ENCODE results near the gene HDAC3. TPM values are rescaled to one million over a fixed set of nuclear protein-coding genes. Genes with fewer than 3 reads are reported as not detected.

The HDAC3 gene
- total RNA-seq, 1 experiment from 2014 or later, result 91.9 TPM

GRCh38 chr5:141680178-141680577 is 43.5 kb upstream of the HDAC3 start:
- H3K4me3 ChIP-seq (replicated peaks in 1 of 2; ENCODE audit: low read depth in 1 of 2, low read length in 2 of 2), result peak overlapping the region in 1 of 2 experiments; percentile 56; a peak in 1 of 4 replicates
- H3K4me1 ChIP-seq (ENCODE audit: control insufficient read depth in 1 of 2, insufficient read depth in 2 of 2, low read length in 2 of 2), result peaks cover 18 to 30% of the 10 kb centered on the region in 2 experiments
- no peaks in the 10 kb centered on the region for H3K9me3 ChIP-seq (ENCODE audit: control insufficient read depth in 1 of 2, insufficient read depth in 1 of 2, low read depth in 1 of 2, low read length in 2 of 2)
- no peaks in the 10 kb centered on the region for H4K20me1 ChIP-seq (ENCODE audit: insufficient read depth)
- ChIA-PET POLR2A (interaction anchor here (2.0 kb wide), 1 partner anchor 199 kb away, joined by 10 read pairs; the partner anchor contains the start of gene PCDH1), CTCF (no interaction called here), RAD21 (ENCODE audit: low non-redundant PET in 1 of 2, low total read pairs in 2 of 2, uncharacterized antibody in 2 of 2, unreplicated experiment in 2 of 2) (no interaction called here)
- intact Hi-C loops (cut with micrococcal nuclease), result no loop called here
- H3K27me3 ChIP-seq (ENCODE audit: insufficient read depth, low read length), result no peaks in the 10 kb centered on the region
- peak overlapping the region; percentile 66; the same call in 1 of the 2 replicates for H3K27ac ChIP-seq (ENCODE audit: low read depth, low read length)
- no TSS peak for BruUV-seq (replicated peaks)
- DNase-seq (ENCODE audit: low read depth, low spot score) (no peak), ATAC-seq (no peak)
- H2AFZ ChIP-seq (ENCODE audit: low read depth, low read length, poor library complexity, severe bottlenecking), result no peak overlapping the region
- H3K79me2 ChIP-seq (ENCODE audit: insufficient read depth, low read length), result no peaks in the 10 kb centered on the region; the same call in 1 of the 2 replicates
- no peak for TF ChIP-seq EGR1 (IDR thresholded peaks at IDR 0.05; ENCODE audit: low read depth)
- TF ChIP-seq CBX3 (IDR thresholded peaks at IDR 0.05; ENCODE audit: low read depth), result no peak
- TF ChIP-seq TCF7L2 (IDR thresholded peaks at IDR 0.05; ENCODE audit: borderline replicate concordance, extremely low read depth, insufficient read depth, insufficient read length), result no peak
- no peak for TF ChIP-seq POLR2A (IDR thresholded peaks at IDR 0.05; ENCODE audit: borderline replicate concordance, extremely low read depth, insufficient read depth, insufficient read length)
- no peak for TF ChIP-seq EZH2 (IDR thresholded peaks at IDR 0.05)
- peak overlapping the region; percentile 66; the same call in 1 of the 2 replicates for H3K9ac ChIP-seq (ENCODE audit: low read length)
- no peaks in the 10 kb centered on the region for H3K36me3 ChIP-seq (ENCODE audit: control insufficient read depth in 1 of 2, insufficient read depth in 2 of 2, low read length in 2 of 2)
- H3K9me2 ChIP-seq (ENCODE audit: insufficient read depth), result no peaks in the 10 kb centered on the region
- peak overlapping the region; percentile 85 for H3K4me2 ChIP-seq (ENCODE audit: low read length)

GRCh38 chr5:141677415-141677814 is 40.8 kb upstream of the HDAC3 start:
- Histone ChIP-seq H3K27ac (ENCODE audit: low read depth, low read length) (no peak overlapping the region), H3K9me3 (ENCODE audit: control insufficient read depth in 1 of 2, insufficient read depth in 1 of 2, low read depth in 1 of 2, low read length in 2 of 2) (no peaks in the 10 kb centered on the region), H3K4me1 (ENCODE audit: control insufficient read depth in 1 of 2, insufficient read depth in 2 of 2, low read length in 2 of 2) (peaks cover 13 to 20% of the 10 kb centered on the region in 2 experiments), H2AFZ (ENCODE audit: low read depth, low read length, poor library complexity, severe bottlenecking) (no peak overlapping the region), H3K9me2 (ENCODE audit: insufficient read depth) (no peaks in the 10 kb centered on the region), H3K36me3 (ENCODE audit: control insufficient read depth in 1 of 2, insufficient read depth in 2 of 2, low read length in 2 of 2) (0 out of 4 replicates have a peak, but pooled peaks cover 0 to 2% of the 10 kb centered on the region in 2 experiments), H4K20me1 (ENCODE audit: insufficient read depth) (no peaks in the 10 kb centered on the region), H3K4me2 (ENCODE audit: low read length) (no peak overlapping the region), H3K9ac (ENCODE audit: low read length) (no peak overlapping the region), H3K79me2 (ENCODE audit: insufficient read depth, low read length) (no peaks in the 10 kb centered on the region; the same call in 1 of the 2 replicates), H3K4me3 (replicated peaks in 1 of 2; ENCODE audit: low read depth in 1 of 2, low read length in 2 of 2) (no peak overlapping the region), H3K27me3 (ENCODE audit: insufficient read depth, low read length) (no peaks in the 10 kb centered on the region)
- no TSS peak for BruUV-seq (replicated peaks)
- ChIA-PET RAD21 (ENCODE audit: low non-redundant PET in 1 of 2, low total read pairs in 2 of 2, uncharacterized antibody in 2 of 2, unreplicated experiment in 2 of 2) (no interaction called here), CTCF (no interaction called here), POLR2A (no interaction called here)
- intact Hi-C loops (cut with micrococcal nuclease), result no loop called here
- ATAC-seq, result no peak
- DNase-seq (ENCODE audit: low read depth, low spot score), result no peak
- TF ChIP-seq CTCF (IDR thresholded peaks at IDR 0.05 in 2 of 3, conservative IDR thresholded peaks at IDR 0.05 in 1 of 3; ENCODE audit: borderline replicate concordance in 1 of 3, insufficient read depth in 1 of 3, low read depth in 2 of 3, low read length in 2 of 3), result peak in 2 of 3 experiments; percentile 23 to 27; a peak in 2 of 6 replicates
- no peak for TF ChIP-seq EZH2phosphoT487 (IDR thresholded peaks at IDR 0.05; ENCODE audit: borderline replicate concordance)
